ENCODE measurements around the gene ZRANB3. TPM values are rescaled to one million over a fixed set of nuclear protein-coding genes. Genes with fewer than 3 reads are reported as not detected.
A peak's percentile ranks its signal among the peaks of the same experiment; 100 is the strongest.

Gene ZRANB3
- total RNA-seq, 1 experiment from 2014 or later = 16.3 TPM

DNA sequence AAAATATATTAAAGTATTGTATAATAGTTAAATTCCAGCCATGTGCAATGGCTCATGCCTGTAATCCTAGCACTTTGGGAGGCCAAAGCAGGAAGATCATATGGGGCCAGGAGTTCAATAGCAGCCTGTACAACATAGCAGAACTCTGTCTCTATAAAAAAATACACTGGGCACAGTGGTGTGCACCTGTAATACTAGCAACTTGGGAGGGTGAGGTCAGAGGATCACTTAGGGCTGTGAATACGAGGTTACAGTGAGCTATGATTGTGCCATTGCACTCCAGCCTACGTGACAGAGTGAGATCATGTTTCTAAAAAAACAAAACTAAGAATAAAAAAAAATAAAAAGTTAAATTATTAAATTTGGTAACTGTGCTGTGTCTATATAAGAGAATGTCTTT, 36.1 kb downstream of the ZRANB3 start:
- intact Hi-C loops (cut with micrococcal nuclease) = loop anchor here (10.0 kb wide), 1 partner anchor 90 kb away; no protein-coding TSS in a partner anchor
- ChIA-PET CTCF (interaction anchor here (0.6 kb wide), 1 partner anchor 54 kb away, joined by 3 read pairs; no protein-coding TSS in a partner anchor), POLR2A (interaction anchor here (1.1 kb wide), 1 partner anchor 36 kb away, joined by 4 read pairs; the partner anchor contains the start of genes R3HDM1 and ZRANB3)
- TF ChIP-seq, protein P1, sequence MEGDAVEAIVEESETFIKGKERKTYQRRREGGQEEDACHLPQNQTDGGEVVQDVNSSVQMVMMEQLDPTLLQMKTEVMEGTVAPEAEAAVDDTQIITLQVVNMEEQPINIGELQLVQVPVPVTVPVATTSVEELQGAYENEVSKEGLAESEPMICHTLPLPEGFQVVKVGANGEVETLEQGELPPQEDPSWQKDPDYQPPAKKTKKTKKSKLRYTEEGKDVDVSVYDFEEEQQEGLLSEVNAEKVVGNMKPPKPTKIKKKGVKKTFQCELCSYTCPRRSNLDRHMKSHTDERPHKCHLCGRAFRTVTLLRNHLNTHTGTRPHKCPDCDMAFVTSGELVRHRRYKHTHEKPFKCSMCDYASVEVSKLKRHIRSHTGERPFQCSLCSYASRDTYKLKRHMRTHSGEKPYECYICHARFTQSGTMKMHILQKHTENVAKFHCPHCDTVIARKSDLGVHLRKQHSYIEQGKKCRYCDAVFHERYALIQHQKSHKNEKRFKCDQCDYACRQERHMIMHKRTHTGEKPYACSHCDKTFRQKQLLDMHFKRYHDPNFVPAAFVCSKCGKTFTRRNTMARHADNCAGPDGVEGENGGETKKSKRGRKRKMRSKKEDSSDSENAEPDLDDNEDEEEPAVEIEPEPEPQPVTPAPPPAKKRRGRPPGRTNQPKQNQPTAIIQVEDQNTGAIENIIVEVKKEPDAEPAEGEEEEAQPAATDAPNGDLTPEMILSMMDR (IDR thresholded peaks at IDR 0.05; ENCODE audit: unreplicated experiment) = no peak
- Mint-ChIP-seq H3K27me3 (ENCODE audit: insufficient read depth, unreplicated experiment) (no peaks in the 10 kb centered on the region), H3K36me3 (ENCODE audit: insufficient read depth, unreplicated experiment) (peaks cover 47% of the 10 kb centered on the region), H3K9me3 (ENCODE audit: unreplicated experiment) (peaks cover 29% of the 10 kb centered on the region), H3K27ac (ENCODE audit: low read depth, unreplicated experiment) (no peak overlapping the region), H3K4me1 (ENCODE audit: insufficient read depth, unreplicated experiment) (peaks cover 14% of the 10 kb centered on the region), H3K4me3 (ENCODE audit: unreplicated experiment) (no peak overlapping the region)
- no TSS peak for BruUV-seq (replicated peaks)
- peak; percentile 13 for DNase-seq (ENCODE audit: unreplicated experiment)

DNA sequence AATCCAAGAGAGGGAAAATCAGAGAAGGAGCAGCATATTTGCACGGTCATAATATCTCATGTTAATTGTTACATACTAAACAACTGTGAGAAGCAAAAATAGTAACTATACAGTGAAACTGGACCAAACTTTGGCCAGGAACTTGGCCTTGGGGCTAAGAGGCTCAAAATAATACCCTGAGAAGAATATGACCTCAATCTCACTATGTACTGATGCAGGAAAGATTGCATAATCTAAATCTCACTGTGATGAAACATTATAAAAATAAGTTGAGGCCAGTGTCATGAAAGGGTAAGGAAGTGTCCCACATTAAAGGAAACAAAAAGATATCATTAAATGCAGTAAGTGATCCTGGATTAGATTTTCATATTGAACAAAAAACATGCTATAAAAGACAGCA, 36.5 kb downstream of the ZRANB3 start:
- H3K27me3 Mint-ChIP-seq (ENCODE audit: insufficient read depth, unreplicated experiment) = no peaks in the 10 kb centered on the region
- TF ChIP-seq, protein P1 (IDR thresholded peaks at IDR 0.05; ENCODE audit: unreplicated experiment) = no peak

DNA sequence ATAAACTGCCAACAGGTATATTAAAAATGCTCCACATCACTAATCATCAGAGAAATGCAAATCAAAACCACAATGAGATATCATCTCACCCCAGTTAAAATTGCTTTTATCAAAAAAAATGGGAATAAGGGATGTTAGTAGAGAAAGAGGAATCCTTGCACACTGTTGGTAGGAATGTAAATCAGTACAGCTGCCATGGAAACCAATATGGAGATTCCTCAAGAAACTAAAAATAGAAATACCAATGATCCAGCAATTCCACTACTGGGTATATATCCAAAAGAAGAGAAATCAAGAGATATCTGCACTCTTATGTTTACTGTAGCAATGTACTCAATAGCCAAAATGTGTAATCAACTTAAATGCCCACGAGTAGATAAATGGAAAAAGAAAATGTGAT, 40.6 kb downstream of the ZRANB3 start:
- peaks cover 12% of the 10 kb centered on the region for H3K9me3 Mint-ChIP-seq (ENCODE audit: unreplicated experiment)

More for the DNA sequence above, 36.5 kb downstream of the ZRANB3 start:
- Mint-ChIP-seq H3K9me3 (ENCODE audit: unreplicated experiment) (peaks cover 25% of the 10 kb centered on the region), H3K4me3 (ENCODE audit: unreplicated experiment) (no peak overlapping the region), H3K27ac (ENCODE audit: low read depth, unreplicated experiment) (no peak overlapping the region), H3K36me3 (ENCODE audit: insufficient read depth, unreplicated experiment) (peaks cover 47% of the 10 kb centered on the region), H3K4me1 (ENCODE audit: insufficient read depth, unreplicated experiment) (peaks cover 14% of the 10 kb centered on the region)
- ChIA-PET CTCF (no interaction called here), POLR2A (no interaction called here)
- intact Hi-C loops (cut with micrococcal nuclease) = loop anchor here (10.0 kb wide), 1 partner anchor 90 kb away; no protein-coding TSS in a partner anchor
- no TSS peak for BruUV-seq (replicated peaks)
- DNase-seq (ENCODE audit: unreplicated experiment) = peak; percentile 67

DNA sequence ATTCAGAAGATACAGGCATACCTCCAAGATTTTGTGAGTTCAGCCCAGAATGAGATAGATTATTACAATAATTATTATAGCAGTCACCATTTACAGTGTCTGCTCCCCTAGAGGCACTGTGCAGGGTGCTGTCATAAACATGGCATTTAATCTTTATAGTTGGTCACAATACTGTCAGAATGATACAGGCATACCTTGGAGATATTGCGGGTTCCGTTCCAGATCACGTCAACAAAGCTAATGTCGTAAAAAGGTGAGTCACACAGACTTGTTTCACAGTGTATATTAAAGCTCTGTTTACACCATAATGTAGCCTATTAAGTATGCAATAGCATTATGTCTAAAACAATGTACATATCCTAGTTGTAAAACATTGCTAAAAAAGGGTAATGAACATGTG, 45.6 kb downstream of the ZRANB3 start:
- no TSS peak for BruUV-seq (replicated peaks)
- H3K4me3 Mint-ChIP-seq (ENCODE audit: unreplicated experiment) = no peak overlapping the region
- H3K36me3 Mint-ChIP-seq (ENCODE audit: insufficient read depth, unreplicated experiment) = peaks cover 20% of the 10 kb centered on the region
- CTCF ChIA-PET = no interaction called here
- peak; percentile 29 for DNase-seq (ENCODE audit: unreplicated experiment)
- peaks cover 6% of the 10 kb centered on the region for H3K9me3 Mint-ChIP-seq (ENCODE audit: unreplicated experiment)
- intact Hi-C loops (cut with micrococcal nuclease) = no loop called here
- TF ChIP-seq, protein P1 (IDR thresholded peaks at IDR 0.05; ENCODE audit: unreplicated experiment) = no peak
- no peaks in the 10 kb centered on the region for H3K27me3 Mint-ChIP-seq (ENCODE audit: insufficient read depth, unreplicated experiment)
- no peaks in the 10 kb centered on the region for H3K4me1 Mint-ChIP-seq (ENCODE audit: insufficient read depth, unreplicated experiment)
- no peak overlapping the region for H3K27ac Mint-ChIP-seq (ENCODE audit: low read depth, unreplicated experiment)
- POLR2A ChIA-PET = no interaction called here

More for the DNA sequence above, 40.6 kb downstream of the ZRANB3 start:
- POLR2A ChIA-PET = no interaction called here
- DNase-seq (ENCODE audit: unreplicated experiment) = no peak
- H3K36me3 Mint-ChIP-seq (ENCODE audit: insufficient read depth, unreplicated experiment) = peaks cover 23% of the 10 kb centered on the region
- CTCF ChIA-PET = interaction anchor here (0.5 kb wide), 1 partner anchor 27 kb away, joined by 3 read pairs; no protein-coding TSS in a partner anchor
- TF ChIP-seq, protein P1 (IDR thresholded peaks at IDR 0.05; ENCODE audit: unreplicated experiment) = no peak
- no peak overlapping the region for H3K4me3 Mint-ChIP-seq (ENCODE audit: unreplicated experiment)
- no peak overlapping the region for H3K27ac Mint-ChIP-seq (ENCODE audit: low read depth, unreplicated experiment)
- intact Hi-C loops (cut with micrococcal nuclease) = loop anchor here (10.0 kb wide), 1 partner anchor 94 kb away; no protein-coding TSS in a partner anchor
- no TSS peak for BruUV-seq (replicated peaks)
- no peaks in the 10 kb centered on the region for H3K27me3 Mint-ChIP-seq (ENCODE audit: insufficient read depth, unreplicated experiment)
- peaks cover 14% of the 10 kb centered on the region for H3K4me1 Mint-ChIP-seq (ENCODE audit: insufficient read depth, unreplicated experiment)

Data from MCF 10A (cell line).